Stimulated activated memory B cell treated with anti-CD40 and anti-IgM and Interleukin-4, amounts not matched to agents 10 μg/mL and 1 μg/mL and 100 μg/mL, for 72 hours (primary cell): ENCODE data around the gene C3orf20.

Source experiments
- ATAC-seq: fragments of 150-1000 bp; cut with Tn5 transposase; 2 replicates; pipeline ENCODE4 v1.10.0; 2021
- H3K27ac Mint-ChIP-seq: one replicate; pipeline ENCODE4 v1.8.0; 2022; ENCODE audit warnings: mild to moderate bottlenecking, mixed read lengths
- H3K27me3 Mint-ChIP-seq: one replicate; pipeline ENCODE4 v1.8.0; 2022; ENCODE audit warnings: mixed read lengths
- H3K36me3 Mint-ChIP-seq: one replicate; pipeline ENCODE4 v1.8.0; 2022; ENCODE audit warnings: mixed read lengths
- H3K4me1 Mint-ChIP-seq: one replicate; pipeline ENCODE4 v1.8.0; 2022; ENCODE audit warnings: mixed read lengths
- H3K4me3 Mint-ChIP-seq: one replicate; pipeline ENCODE4 v1.8.0; 2022; ENCODE audit warnings: mild to moderate bottlenecking, moderate library complexity, mixed read lengths
- H3K9me3 Mint-ChIP-seq: one replicate; pipeline ENCODE4 v1.8.0; 2022; ENCODE audit warnings: mixed read lengths

The C3orf20 gene

DNA sequence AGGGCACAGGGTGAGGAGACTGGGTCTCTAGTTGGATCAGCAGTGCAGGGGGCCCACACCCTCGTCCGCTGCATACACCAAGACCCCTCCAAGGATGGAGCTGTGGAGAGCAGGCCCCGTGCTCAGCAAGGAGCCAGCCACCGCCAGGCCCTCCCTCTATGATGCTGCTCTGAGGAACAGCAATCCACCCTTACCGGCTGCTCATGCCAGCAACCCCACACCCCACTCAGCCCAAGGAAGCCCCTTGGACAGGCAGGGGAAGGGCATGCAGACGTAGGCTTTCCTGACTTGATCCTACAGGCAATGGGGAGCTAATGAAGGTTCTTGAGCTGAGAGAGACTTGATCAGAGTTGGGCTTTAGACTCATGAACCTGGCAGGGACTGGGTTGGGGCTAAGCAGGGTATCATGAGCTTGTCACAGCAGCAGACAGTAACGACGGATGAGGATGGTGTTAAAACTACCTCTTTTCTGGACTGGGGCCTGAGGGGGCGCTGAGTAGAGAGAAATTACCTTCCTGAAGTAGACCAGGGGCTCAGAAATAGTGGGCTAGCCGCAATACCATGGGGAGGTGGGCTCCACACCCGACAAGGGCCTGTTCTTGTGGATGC is 93.3 kb downstream of the C3orf20 start:
- Mint-ChIP-seq H3K9me3 (no peaks in the 10 kb centered on the region), H3K4me1 (no peaks in the 10 kb centered on the region), H3K36me3 (no peaks in the 10 kb centered on the region), H3K27ac (no peak overlapping the region), H3K27me3 (peaks cover under 1% of the 10 kb centered on the region), H3K4me3 (no peak overlapping the region)
- peak; percentile 4 for ATAC-seq

DNA sequence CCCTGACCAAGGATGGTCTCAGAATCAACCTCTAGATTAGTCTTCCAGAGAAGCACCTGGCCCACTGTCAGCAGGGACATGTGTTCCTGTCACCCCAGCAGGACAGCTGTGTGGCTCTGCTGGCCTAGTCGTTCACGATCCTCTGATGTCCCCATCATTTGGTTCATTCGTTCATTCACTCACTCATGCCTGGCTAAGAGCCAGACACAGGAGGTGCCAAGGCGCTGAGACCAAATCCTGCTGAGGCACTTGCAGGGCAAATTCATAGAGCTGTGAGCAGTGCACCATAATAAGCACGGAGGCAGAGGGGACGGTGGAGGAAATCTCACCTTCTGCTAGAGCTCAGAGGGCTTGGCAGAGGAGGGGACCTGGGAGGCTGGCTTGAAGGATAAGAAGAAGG is 93.9 kb downstream of the C3orf20 start:
- Mint-ChIP-seq H3K27ac (no peak overlapping the region), H3K4me3 (no peak overlapping the region), H3K4me1 (no peaks in the 10 kb centered on the region), H3K36me3 (no peaks in the 10 kb centered on the region), H3K9me3 (no peaks in the 10 kb centered on the region), H3K27me3 (peaks cover 2% of the 10 kb centered on the region)
- ATAC-seq, result no peak

DNA sequence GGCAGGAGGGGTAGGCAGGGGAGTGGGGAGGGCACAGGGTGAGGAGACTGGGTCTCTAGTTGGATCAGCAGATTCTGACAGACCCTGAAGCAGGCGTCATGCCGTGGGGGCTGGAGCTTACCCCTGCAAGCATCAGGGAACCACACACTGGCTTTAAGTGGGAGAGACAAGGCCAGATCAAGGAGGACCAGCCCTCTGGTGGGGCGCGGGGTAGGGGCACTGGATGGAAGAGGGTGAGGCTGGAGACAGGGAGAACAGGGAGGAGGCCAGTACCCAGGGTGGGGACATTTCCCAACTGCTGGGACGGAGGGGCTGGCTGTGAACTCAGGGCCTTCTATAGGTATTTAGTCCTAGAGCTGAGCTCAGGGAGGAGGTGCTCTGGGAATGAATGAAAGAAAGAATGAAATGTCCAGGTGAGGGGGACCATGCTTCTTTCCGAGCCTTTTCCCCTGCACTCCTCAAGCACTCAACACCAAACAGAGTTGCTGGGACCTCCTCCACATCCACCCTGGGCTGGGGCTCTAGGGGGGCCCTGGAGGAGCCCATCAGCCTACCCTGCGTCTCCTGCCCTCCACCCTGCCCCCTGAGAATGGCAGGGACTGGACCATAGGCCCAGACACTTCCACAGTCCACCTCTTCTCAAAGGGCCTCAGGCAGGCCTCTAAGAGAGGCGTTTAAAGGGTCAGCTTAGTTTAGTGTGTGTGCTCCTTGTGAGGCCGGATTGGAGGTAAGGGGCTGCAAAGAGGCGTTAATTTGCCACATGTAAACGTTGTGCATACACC is 94.8 kb downstream of the C3orf20 start:
- H3K4me1 Mint-ChIP-seq, result no peaks in the 10 kb centered on the region
- no peaks in the 10 kb centered on the region for H3K9me3 Mint-ChIP-seq
- H3K36me3 Mint-ChIP-seq, result no peaks in the 10 kb centered on the region
- H3K27me3 Mint-ChIP-seq, result peaks cover 9% of the 10 kb centered on the region
- ATAC-seq, result peak; percentile 9
- no peak overlapping the region for H3K27ac Mint-ChIP-seq
- H3K4me3 Mint-ChIP-seq, result no peak overlapping the region

GRCh38 chr3:14770591-14770990 is 95.7 kb downstream of the C3orf20 start:
- Mint-ChIP-seq H3K36me3 (no peaks in the 10 kb centered on the region), H3K4me1 (no peaks in the 10 kb centered on the region), H3K4me3 (no peak overlapping the region), H3K27me3 (peaks cover 9% of the 10 kb centered on the region), H3K27ac (no peak overlapping the region), H3K9me3 (no peaks in the 10 kb centered on the region)
- ATAC-seq, result no peak

GRCh38 chr3:14771593-14772497 is 96.9 kb downstream of the C3orf20 start:
- ATAC-seq, result no peak
- Mint-ChIP-seq H3K4me1 (no peaks in the 10 kb centered on the region), H3K4me3 (no peak overlapping the region), H3K9me3 (no peaks in the 10 kb centered on the region), H3K27ac (no peak overlapping the region), H3K36me3 (no peaks in the 10 kb centered on the region), H3K27me3 (peaks cover 9% of the 10 kb centered on the region)

DNA sequence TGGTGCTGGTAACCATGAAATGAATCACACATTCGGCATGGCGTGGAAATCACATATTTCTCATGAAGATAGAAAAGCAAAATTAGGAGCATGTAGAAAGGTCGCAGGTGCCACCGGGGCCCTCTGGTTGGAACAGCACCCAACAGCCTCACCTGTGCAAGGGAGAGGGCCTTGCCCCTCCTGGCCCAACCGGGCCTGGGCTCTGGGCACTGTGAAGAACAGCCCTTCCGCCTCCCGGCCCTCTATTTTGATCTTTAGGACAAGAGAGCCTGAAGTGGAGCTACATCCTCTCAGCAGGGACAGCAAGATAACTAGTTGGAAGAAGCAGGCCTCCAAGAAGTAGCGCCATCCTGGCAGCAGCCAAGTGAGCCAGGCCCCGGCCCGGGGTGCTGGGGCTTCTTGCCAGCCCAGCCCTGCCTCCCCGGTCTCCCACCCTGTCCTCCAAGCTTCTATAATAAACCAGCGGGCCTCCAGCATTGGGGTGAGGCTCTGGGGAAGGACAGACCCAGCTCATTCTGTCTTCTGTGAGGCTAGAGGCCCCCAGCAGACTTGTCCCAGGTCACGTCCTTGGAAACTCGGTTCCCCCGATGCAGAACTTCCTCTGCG is 97.7 kb downstream of the C3orf20 start:
- no peak for ATAC-seq
- Mint-ChIP-seq H3K27me3 (peaks cover 9% of the 10 kb centered on the region), H3K4me3 (no peak overlapping the region), H3K27ac (no peak overlapping the region), H3K9me3 (no peaks in the 10 kb centered on the region), H3K36me3 (no peaks in the 10 kb centered on the region), H3K4me1 (no peaks in the 10 kb centered on the region)

DNA sequence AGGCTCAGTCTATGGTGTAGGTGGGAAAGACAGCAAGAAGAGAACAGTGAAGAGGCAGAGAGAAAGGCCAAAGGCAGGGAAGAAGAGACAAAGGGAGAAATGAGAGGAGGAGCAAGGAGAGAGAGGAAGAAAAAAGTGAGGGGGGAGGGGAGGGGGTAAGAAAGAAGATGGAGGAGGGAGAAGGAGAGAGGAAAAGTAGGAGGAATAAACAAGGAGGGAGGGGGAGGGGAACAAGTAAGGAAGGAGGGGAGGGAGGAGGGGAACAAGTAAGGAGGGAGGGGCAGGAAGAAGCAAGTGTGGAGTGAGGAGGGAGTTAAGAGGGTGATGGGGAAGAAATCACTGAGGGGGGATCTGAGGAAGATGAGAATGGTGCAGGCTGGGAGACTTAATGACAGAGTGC is 98.3 kb downstream of the C3orf20 start:
- H3K36me3 Mint-ChIP-seq, result no peaks in the 10 kb centered on the region
- H3K9me3 Mint-ChIP-seq, result no peaks in the 10 kb centered on the region
- H3K4me1 Mint-ChIP-seq, result no peaks in the 10 kb centered on the region
- H3K27ac Mint-ChIP-seq, result no peak overlapping the region
- H3K4me3 Mint-ChIP-seq, result no peak overlapping the region
- H3K27me3 Mint-ChIP-seq, result peaks cover 9% of the 10 kb centered on the region
- ATAC-seq, result no peak

GRCh38 chr3:14773691-14774128 is 98.8 kb downstream of the C3orf20 start:
- no peak overlapping the region for H3K4me3 Mint-ChIP-seq
- H3K4me1 Mint-ChIP-seq, result no peaks in the 10 kb centered on the region
- H3K9me3 Mint-ChIP-seq, result peaks cover 1% of the 10 kb centered on the region
- peaks cover 9% of the 10 kb centered on the region for H3K27me3 Mint-ChIP-seq
- no peak overlapping the region for H3K27ac Mint-ChIP-seq
- no peaks in the 10 kb centered on the region for H3K36me3 Mint-ChIP-seq
- ATAC-seq, result no peak

DNA sequence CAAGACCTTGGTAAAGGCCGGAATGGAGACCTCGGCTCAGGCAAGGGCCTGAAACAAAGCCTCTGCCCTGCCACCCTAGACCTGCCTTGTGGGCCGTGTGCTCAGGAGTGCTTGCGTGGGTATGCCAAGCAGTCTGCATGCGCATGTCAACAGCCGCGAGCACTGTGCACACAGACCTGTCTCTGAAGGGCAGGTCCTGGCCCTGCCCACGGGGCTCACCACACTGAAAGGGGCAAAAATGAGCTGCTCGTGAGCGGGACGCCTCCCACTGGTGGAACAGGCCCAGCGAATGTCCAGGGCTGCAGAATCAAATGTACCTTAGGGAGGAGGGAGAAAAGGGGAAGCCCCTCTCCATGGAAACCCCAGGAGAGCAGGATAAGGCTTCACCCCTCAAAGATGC is 99.5 kb downstream of the C3orf20 start:
- Mint-ChIP-seq H3K27me3 (peaks cover 9% of the 10 kb centered on the region), H3K27ac (no peak overlapping the region)

DNA sequence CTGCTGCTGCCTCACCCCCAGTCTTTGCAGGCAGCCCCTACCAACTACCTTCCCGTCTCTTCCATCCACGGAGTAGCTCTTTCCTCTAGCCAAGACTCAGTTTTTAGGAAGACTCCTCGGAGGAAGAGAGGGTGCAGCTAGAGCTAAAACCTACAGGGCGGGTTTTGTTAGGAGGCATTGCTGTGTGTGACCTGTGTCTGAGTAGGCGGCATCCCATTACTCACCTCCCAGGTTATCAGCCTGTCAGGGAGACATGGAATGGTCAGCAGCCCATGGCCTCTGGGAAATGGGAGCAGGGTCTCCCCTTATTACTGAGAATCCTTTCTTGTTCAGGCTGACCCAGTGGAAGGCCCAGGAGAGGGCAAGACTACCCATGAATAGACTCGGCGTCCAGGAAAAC is 100.1 kb downstream of the C3orf20 start:
- H3K9me3 Mint-ChIP-seq, result peaks cover 4% of the 10 kb centered on the region
- no peak for ATAC-seq
- H3K27me3 Mint-ChIP-seq, result peaks cover 9% of the 10 kb centered on the region
- H3K4me1 Mint-ChIP-seq, result no peaks in the 10 kb centered on the region
- H3K4me3 Mint-ChIP-seq, result no peak overlapping the region
- no peak overlapping the region for H3K27ac Mint-ChIP-seq
- no peaks in the 10 kb centered on the region for H3K36me3 Mint-ChIP-seq

More for the DNA sequence above, 99.5 kb downstream of the C3orf20 start:
- no peaks in the 10 kb centered on the region for H3K4me1 Mint-ChIP-seq
- no peak overlapping the region for H3K4me3 Mint-ChIP-seq
- peaks cover 4% of the 10 kb centered on the region for H3K9me3 Mint-ChIP-seq
- no peaks in the 10 kb centered on the region for H3K36me3 Mint-ChIP-seq
- no peak for ATAC-seq

- no peak for ATAC-seq
- H3K4me1 Mint-ChIP-seq, result no peaks in the 10 kb centered on the region
- H3K4me3 Mint-ChIP-seq, result no peak overlapping the region
- peaks cover 4% of the 10 kb centered on the region for H3K9me3 Mint-ChIP-seq
- no peaks in the 10 kb centered on the region for H3K36me3 Mint-ChIP-seq
- no peak overlapping the region for H3K27ac Mint-ChIP-seq
- peaks cover 9% of the 10 kb centered on the region for H3K27me3 Mint-ChIP-seq
These were observed 100.6 kb downstream of the C3orf20 start for GRCh38 chr3:14775563-14775962.

- peaks cover 15% of the 10 kb centered on the region for H3K27me3 Mint-ChIP-seq
- peaks cover 5% of the 10 kb centered on the region for H3K4me1 Mint-ChIP-seq
- H3K36me3 Mint-ChIP-seq, result no peaks in the 10 kb centered on the region
- H3K4me3 Mint-ChIP-seq, result no peak overlapping the region
- ATAC-seq, result no peak
- H3K9me3 Mint-ChIP-seq, result peaks cover 4% of the 10 kb centered on the region
- H3K27ac Mint-ChIP-seq, result no peak overlapping the region
These were observed 104.2 kb downstream of the C3orf20 start for GRCh38 chr3:14779069-14779685.

- H3K9me3 Mint-ChIP-seq, result peaks cover 4% of the 10 kb centered on the region
- no peaks in the 10 kb centered on the region for H3K36me3 Mint-ChIP-seq
- H3K4me1 Mint-ChIP-seq, result peaks cover 5% of the 10 kb centered on the region
- H3K27ac Mint-ChIP-seq, result no peak overlapping the region
- no peak for ATAC-seq
- no peak overlapping the region for H3K4me3 Mint-ChIP-seq
- peaks cover 26% of the 10 kb centered on the region for H3K27me3 Mint-ChIP-seq
These were observed 106.1 kb downstream of the C3orf20 start for GRCh38 chr3:14780927-14781507.

GRCh38 chr3:14783480-14784086 is 108.6 kb downstream of the C3orf20 start:
- ATAC-seq, result no peak
- Mint-ChIP-seq H3K27ac (no peak overlapping the region), H3K36me3 (no peaks in the 10 kb centered on the region), H3K4me1 (peaks cover 5% of the 10 kb centered on the region), H3K9me3 (peaks cover 4% of the 10 kb centered on the region), H3K4me3 (no peak overlapping the region), H3K27me3 (peaks cover 45% of the 10 kb centered on the region)
